ENCODE results near the gene HELB.
"Not testable (repeated sequence)": the region's sequence is repeated elsewhere in the genome, so short reads cannot be mapped to it uniquely, and the experiment has no call there.

Gene HELB

DNA sequence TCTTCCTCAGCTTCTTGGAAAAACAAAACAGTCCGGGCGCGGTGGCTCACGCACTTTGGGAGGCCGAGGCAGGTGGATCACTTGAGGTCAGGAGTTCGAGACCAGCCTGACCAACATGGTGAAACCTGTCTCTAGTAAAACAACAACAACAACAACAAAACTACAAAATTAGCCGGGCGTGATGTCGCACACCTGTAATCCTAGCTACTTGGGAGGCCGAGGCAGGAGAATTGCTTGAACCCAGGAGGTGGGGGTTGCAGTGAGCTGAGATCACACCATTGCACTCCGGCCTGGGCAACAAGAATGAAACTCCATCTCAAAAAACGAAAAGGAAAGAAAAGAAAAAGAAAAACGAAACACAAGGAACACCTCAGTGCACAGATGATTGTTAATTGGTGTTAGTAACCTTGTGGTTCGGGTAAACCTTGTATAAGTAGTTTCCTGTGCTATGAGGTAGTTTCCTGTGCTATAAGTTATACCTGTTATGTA lies 1.1 kb downstream of the HELB start:
- not testable (repeated sequence) for DNase-seq (ENCODE audit: low read depth)

DNA sequence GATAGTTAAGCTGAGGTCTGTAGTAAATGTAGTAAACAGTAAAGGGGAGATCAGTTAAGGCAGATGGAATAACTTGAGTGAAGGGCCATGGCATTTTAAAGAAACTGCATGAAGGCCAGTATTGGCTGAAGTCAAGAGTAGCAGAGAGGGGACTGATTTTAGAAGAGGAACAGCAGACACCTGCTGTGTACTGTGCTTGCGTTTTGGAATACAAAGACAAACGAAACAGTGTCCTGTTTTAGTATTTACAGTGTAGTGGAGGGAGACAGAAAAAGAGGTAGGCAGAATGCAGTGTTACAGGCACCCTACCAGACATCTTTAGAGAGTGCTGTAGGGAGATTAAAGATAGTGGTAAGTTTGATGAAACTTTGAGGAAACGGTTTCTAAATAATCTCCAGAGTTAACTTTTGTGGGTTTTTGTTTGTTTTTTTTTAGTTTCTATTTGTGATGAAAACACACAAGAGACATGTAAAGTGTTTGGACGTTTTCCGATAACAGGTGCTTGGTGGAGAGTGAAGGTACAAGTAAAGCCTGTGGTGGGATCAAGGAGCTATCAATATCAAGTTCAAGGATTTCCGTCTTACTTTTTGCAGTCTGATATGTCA lies 2.1 kb downstream of the HELB start:
- DNase-seq (ENCODE audit: low read depth), result no peak

DNA sequence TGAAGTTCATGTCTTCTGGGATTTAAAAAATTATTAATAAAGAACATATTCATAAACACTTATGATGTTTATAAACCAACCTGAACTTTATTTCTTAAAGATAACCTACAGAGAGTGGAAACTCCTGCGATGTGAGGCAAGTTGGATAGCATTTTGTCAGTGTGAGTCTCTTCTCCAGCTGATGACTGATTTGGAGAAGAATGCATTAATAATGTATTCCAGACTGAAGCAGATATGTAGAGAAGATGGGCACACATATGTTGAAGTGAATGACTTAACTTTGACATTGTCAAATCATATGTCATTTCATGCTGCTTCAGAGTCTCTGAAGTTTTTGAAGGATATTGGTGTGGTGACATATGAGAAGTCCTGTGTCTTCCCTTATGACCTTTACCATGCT lies 7.3 kb downstream of the HELB start:
- DNase-seq (ENCODE audit: low read depth), result no peak

DNA sequence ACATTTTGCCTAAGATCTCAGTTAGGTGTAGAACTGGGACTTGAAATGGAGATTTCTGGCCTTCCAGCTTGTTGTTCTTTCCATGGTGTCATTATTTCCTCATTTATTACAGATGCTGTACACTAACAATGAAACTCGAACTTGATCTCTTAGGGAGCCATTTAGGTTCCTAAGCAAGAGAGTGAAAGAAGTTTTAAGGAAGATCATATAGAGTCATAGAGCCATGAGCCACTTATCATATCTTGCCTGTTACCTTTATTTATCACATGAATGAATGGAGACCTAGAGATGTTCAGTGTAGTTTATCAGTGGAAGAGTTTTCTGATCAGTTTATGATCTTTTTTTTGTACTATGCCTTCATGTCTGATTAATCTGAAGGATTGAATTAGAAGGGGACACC lies 9.9 kb downstream of the HELB start:
- no peak for DNase-seq (ENCODE audit: low read depth)

DNA sequence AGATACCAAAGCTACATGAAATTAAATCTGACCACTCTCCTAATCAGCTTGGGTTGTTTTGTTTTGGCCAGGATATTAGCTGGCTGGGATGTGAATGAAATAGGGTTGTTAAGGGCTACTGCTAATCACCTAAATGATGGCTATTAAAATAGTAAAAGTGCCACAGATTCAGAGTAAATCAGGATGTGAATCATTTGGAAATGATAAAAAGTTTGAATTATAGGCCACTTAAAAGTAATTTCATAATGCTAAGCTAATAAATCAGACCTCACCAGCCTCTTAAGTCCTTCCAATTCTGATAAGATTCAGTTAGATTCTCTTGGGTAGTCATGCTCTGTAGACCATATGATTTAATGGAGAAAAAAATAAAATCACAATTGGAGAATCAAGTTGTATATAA lies 12.0 kb downstream of the HELB start:
- no peak for DNase-seq (ENCODE audit: low read depth)

DNA sequence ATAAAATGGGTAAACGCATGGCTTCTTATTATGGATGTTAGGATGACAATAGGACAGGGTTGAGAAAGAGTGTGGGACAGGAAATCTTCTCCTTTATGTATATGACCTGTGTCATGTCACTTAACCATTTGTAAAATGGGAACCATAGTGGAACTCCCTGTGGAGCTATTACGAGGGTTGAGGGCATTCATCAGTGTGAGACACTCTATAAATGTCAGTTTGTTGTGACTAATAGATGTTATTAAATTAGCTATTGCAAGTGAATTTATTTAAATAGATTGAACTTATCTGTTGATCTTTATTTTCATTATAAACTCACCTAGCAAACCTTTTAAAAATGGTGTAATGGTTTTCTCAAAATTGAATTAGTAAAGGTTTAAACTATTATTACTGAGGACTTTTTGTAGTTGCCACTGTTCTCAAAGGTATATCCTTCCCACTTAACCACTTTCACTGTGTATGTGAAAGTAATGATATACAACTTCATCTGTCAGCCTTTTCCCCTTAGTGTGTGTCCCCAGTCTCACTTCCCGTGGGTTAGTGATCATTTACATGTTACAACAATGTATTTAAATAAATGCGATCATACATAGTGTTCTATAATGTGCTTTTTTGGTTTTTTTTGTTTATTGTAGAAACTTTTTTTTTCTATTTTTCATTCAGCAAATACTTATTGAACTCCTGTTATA lies 17.1 kb downstream of the HELB start:
- no peak for DNase-seq (ENCODE audit: low read depth)

DNA sequence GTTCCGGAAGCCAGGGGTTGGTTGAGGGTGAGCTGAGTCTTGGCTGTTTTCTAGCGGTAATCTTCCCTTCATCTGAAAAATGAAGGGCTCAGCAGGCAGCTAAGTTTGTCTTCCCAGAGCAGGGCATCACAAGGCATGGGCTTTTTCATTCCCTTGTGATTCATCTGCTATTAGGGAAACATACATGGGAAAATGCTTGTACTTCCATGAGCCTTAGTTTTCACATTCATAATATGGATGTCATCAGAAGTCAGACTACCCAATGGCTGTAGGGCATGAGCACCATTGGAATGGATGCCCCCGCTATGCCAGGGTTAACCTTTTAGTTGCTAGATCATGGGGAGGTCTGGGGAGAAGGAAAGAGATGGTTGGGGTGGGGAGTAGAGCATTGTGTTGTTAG lies 18.7 kb downstream of the HELB start:
- no peak for DNase-seq (ENCODE audit: low read depth)

DNA sequence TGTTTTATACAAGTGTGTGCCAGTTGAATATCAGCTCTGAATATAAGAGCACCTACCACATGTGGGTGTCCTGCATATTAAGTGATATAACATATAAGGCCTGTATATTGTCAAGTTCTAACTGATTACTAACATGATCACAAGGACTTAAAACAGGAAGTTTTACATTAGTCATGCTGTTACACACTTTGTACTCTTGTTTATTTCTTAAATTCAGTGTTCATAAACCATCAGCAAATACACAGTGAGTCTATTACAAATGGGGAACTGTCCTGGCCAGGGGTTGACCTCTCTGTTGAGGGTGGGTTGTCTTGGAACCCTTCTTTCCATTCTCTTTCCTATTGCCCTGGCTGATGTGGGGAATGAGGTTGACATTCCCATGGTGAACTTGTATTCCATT lies 19.1 kb downstream of the HELB start:
- DNase-seq (ENCODE audit: low read depth), result no peak

DNA sequence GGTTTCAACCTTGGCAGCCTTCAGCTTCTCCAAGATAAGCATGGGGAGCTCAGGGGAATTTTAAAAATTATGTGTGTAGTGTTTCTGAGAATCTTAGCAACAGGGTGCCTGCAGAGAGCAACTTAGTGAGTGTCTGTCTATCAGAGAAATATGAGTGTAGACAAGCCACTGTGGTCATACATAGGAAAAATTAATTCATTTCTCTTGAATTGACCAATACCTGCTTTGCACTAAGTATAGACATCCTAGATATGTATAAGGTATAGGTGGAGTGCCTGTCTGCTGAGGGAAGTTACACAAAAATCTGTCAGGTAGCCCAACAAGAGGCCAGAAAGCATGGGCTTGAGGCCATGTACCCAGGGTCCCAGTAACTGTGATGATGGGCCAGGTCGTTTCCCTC lies 20.7 kb downstream of the HELB start:
- DNase-seq (ENCODE audit: low read depth), result no peak

DNA sequence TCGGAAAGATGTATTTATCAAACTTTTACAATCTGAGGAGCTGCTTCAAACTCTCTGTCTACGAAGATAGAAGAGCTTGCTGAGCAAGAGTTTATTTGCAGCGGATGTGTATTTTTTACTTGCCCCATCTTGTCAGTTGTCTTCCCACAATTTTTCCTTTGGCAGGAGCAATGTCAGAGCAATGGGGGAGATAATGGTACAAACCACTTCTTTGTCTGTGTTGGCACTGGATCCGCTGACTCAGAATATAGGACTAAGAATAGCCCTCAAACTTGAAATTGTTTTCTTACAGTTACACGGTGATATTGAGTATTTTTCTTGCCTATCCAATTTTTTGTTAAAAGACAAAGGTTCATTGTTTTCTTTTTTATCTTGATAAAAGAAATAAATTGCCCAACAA lies 27.6 kb downstream of the HELB start:
- no peak for DNase-seq (ENCODE audit: low read depth)

DNA sequence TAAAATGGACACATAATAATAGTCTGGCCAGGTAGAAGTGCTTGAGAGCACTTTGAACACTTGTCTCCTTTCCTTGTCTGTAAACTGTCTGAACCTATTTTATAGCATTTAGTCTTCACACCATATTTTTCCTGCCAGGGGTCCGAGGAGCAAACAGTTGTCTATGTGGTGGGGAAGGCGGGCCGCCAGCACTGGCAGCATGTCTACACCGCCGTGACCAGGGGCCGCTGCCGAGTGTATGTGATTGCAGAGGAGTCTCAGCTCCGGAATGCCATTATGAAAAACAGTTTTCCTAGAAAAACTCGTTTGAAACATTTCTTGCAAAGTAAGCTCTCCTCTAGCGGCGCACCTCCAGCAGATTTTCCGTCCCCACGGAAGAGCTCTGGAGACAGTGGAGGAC lies 28.7 kb downstream of the HELB start:
- DNase-seq (ENCODE audit: low read depth), result no peak

DNA sequence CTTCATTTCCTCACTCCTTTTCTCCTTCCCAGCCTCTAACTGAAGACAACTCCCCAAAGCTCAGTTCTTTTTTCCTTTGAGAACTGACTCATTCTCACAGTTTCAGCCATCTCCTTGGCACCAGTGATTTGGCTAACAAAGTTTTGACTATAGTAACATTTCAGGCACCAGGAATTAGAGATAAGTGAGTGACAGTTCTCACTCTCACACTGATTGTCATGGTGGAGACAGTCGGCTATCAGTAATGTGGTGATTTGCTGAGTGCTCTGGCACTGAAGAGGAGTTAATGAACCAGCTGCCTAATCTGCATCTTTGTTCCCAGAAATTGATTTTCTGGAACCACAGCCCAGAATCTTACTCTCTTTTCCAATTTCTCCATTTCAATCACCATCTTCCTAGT lies 29.5 kb downstream of the HELB start:
- DNase-seq (ENCODE audit: low read depth), result no peak

DNA sequence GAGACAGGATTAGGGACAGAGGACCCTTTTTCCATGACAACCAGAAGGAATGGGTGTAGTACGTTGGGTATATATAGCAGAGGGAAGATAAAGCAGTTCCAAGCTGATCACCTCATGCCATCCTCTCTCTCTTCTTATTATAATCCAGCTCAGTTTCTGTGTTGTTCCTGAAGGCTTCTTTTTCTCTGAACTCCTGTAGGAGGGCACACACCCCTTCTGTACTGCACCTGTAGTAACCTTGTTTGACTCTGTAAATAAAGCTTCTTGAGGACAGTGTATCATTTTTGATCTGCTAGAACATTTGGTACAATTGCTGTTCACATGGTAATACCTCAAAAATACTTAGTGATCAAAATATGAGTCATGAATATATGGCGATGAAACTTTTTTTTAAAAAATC lies 33.5 kb downstream of the HELB start:
- DNase-seq (ENCODE audit: low read depth), result no peak

DNA sequence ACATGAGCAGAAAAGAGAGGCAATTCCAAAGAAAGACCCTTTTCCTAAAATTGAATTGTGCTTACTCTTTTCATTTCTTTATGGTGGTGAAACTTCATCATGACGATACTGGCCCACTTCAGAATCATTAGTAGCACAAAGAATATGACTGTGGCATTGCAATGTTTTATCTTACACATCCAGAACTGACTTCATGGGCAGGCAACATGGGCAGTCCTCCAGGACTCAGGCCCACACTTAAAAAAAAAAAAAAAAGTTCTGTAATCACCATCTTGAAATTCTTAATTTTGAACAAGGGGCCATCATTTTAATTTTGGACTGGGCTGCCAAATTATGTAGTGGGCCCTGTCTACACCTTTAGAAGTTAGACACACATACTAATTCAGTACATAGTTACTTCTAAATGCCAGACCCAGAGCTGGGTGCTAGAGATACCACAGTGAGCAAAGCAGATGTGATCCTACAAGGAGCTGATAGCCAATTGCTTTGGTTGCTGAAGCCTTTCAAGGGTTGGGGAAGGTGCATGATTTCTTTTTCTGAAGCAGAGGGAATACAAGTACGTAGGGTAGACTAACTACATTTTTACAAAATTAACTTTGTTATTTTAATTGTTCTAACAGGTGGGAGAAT lies 35.2 kb downstream of the HELB start:
- DNase-seq (ENCODE audit: low read depth), result no peak

DNA sequence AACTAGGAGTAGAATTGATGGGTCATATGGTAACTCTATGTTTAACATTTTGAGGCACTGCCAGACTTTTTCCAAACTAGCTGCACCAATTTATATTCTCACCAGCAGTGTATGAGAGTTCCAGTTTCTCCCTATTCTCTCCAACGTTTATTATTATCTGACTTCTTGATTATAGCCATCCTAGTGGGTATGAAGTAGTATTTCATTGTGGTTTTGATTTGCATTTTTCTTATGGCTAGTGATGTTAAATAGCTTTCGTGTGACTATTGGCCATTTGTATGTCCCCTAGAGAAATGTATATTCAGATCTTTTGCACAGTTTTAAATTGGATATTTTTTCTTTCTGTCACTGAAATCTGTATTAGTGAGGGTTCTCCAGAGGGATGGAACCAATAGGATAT lies 37.8 kb downstream of the HELB start:
- DNase-seq (ENCODE audit: low read depth), result no peak

DNA sequence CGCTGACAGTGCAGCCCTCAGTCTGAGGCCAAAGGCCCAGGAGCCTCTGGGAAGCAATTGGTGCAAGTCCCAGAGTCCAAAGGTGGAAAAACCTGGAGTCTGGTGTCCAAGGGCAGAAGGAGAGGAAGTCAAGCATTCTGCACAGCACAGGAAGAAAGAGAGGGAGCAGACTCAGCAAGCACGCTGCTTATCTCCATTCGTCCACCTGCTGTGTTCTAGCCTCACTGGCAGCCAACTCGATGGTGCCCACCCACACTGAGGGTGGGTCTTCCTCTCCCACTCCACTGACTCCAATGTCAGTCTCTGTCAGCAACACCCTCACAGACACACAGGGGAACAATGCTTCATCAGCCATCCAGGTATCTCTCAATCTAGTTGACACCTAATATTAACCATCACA lies 38.8 kb downstream of the HELB start:
- DNase-seq (ENCODE audit: low read depth), result no peak

DNA sequence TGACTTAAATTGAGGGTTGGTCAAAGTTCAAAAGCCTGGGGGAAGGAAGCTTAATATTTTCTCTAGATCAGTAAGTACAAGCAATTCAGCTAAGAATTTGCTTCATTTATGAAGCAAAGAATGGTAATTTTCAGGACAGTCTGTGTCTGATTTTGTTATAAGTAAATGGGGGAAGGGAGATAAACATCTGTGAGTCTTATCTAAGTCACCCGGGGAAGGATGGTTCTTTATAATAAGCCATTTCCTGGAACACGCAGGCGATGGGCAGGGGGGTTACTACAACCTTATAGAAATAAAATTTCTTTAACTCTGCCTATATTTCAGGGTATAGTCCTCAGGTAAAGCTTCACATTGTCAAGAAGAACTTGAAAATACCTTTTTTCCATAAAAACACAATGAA lies 42.9 kb downstream of the HELB start:
- no peak for DNase-seq (ENCODE audit: low read depth)

DNA sequence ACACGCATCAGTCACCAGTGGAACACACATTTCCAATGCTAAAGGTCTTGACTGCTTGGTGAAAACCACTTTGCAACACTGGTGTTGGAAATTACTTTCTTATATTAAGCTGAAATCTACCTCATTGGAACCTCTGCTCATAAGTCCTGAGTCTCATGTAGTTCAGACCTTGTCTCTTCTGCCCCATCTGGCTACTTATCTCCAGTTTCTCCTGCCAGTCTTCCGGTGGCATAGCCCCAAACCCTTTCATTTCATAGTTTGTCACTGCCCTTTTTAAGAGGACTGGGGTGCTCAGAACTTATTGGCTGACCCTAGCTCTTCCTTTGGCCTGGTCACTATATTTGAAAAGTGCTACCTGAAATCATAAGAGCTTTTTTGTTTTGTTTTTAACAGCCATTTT lies 43.7 kb downstream of the HELB start:
- DNase-seq (ENCODE audit: low read depth), result no peak

DNA sequence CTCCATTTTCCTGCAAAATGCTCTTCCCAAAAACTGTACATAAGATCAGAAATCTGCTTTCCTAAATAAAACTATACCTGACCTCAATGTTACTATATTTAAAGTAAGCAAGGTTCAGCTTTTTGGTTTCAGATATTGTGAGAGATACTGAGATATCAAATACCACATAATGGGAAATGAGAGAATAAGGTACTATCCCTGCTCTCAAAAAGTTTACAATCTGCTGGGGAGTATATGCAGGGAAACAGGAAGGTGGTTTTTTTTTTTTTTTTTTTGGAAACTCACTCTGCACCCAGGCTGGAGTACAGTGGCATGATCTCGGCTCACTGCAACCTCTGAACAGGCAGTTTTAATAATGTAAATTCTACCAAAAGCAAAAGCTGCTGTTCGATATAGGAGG lies 49.0 kb downstream of the HELB start:
- no peak for DNase-seq (ENCODE audit: low read depth)

DNA sequence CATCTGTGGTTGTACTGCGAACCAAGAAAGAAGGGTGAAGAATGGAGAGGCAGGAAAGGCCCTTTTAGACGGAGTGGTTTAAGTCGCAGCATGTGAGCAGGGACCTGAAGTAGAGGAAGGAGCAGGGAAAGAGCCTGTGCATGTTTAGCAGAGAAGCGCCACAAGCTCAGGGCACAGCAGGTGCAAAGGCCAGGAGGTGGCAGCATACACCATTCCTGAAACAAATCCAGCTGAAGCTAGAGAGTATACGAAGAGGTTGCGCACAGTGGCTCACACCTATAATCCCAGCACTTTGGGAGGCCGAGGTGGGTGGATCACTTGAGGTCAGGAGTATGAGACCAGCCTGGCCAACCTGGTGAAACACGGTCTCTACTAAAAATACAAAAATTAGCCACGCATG lies 49.9 kb downstream of the HELB start:
- no peak for DNase-seq (ENCODE audit: low read depth)

DNA sequence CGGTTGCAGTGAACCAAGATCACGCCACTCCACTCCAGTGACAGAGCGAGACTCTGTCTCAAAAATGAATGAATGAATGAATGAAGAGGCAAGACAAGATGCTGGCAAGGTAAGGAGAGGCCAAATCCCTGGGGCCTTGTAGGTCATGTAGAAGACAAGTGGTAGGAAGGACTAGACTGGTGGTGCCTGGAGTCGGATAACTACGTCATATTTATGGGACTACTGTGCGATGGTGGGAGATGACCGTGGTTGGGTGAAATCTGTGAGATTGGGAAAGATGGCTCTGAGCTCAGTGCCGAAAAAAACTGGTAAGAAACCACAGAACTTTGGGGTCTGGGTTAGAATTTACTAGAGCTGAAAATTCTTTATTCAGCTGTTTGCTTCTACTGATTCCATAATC lies 50.6 kb downstream of the HELB start:
- DNase-seq (ENCODE audit: low read depth), result no peak

DNA sequence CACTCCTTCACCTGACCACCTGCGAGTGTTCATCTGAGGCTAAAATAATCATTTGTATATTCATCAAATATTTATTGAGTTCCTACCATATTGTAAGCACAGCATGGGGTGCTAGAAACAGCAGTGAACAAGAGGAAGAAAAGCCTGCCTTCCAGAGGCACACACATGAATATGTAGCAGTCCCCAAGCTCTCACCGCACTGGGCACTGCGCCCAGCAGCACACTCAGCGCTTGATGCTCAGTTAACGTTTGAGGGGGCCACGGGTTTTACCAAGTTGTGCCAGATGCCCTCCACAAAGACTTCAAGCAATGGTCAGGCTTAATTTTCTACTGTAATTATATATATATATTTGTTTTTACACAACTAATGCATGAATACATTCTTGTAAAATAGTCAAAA lies 52.0 kb downstream of the HELB start:
- DNase-seq (ENCODE audit: low read depth), result no peak

DNA sequence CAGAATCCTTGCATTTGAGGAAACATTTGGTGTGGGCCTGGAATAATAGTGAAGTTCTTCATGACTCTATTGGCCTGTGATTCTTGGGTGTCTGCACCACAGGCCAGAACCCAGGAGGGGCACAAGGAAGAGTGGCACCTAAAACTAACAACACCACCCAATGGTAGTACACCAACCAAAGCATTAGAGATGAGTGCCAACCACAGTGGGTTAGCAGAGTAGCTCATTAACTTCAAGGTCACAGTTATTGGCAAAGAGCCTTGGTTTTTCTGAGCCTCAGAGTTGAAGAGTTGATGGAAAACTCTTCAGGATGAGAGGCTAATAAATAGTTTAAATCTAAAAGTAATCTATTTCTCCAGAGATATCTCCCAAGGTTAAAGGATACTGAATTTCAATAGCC lies 57.0 kb downstream of the HELB start:
- no peak for DNase-seq (ENCODE audit: low read depth)

DNA sequence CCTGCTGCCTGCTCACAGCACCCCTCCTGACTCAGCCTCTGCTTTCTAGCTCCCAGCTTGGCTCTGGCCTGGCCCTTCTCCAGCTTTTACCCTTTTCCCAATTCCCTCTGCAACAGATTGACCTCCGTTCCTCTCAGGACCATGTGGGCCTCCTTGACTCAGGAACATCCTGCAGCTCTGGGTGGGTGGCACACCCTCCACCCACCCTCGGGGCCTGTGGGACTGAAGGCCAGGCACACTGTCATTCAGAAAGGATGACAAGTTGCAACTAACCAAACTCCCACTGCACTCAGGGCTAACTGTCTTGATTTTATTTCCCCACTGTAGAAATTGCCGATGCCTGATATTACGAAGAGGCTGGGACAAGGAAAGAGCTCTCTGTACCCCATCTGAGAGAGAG lies 59.4 kb downstream of the HELB start:
- no peak for DNase-seq (ENCODE audit: low read depth)
